ENCODE data around the gene CELF1.

- TF ChIP-seq ZNF274 (IDR thresholded peaks at IDR 0.05; ENCODE audit: low read depth, low read length), result no peak
- no peak for TF ChIP-seq SUZ12 (IDR thresholded peaks at IDR 0.05; ENCODE audit: extremely low read depth, insufficient read depth, insufficient read length)
- TF ChIP-seq YY1 (IDR thresholded peaks at IDR 0.05; ENCODE audit: insufficient read depth, insufficient read length), result no peak
Measured at GRCh38 chr11:47464483-47464882, 88.4 kb downstream of the CELF1 start.

Data from NT2/D1 (cell line).